ENCODE data around the gene CATSPER1.

Gene CATSPER1

DNA sequence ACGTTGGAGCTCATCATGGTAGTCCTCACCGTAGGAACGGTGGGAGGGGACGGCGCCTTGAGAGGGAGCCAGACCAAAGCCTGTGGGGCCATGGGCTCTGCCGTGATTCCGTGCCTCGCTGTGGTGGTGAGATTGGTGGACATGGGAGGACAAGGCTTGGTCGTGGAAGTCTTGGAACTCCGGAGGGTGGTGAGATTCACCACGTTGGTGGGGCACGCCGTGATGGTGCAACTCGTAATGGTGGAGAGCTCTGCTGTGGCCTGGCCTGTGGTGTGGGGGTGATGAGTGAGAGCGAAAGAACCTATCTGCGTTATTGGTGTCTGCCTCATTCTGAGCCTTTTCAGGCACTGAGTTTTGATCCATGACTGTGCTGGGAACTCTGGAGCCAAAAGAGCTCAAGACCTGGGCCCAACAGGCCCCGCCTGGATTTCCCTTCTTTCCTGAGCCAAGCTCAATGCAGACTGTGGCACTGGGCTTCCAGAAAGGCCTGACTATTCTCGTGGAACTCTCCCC is at the start of gene CATSPER1:
Gene CATSPER1, minus strand, starts transcription at position 463 of the 513 bp plus-strand sequence. Its CDS starts 100 bp downstream, at position 363.
- no peak for DNase-seq

DNA sequence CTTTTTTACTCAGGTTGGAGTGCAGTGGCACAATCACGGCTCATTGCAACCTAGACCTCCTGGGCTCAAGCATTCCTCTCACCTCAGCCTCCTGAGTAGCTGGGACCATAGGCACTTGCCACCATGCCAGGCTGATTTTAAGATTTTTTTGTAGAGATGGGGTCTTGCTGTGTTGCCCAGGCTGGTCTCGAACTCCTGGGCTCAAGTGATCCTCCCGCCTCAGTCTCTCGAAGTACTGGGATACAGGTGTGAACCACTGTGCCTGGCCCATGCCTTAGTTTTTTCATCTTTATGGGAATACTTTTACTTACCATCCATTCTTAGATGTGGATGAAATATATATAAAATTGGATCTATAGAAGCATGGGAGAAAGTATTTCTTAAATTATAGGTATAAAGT is 49.0 kb upstream of the CATSPER1 start:
- no peak for DNase-seq

DNA sequence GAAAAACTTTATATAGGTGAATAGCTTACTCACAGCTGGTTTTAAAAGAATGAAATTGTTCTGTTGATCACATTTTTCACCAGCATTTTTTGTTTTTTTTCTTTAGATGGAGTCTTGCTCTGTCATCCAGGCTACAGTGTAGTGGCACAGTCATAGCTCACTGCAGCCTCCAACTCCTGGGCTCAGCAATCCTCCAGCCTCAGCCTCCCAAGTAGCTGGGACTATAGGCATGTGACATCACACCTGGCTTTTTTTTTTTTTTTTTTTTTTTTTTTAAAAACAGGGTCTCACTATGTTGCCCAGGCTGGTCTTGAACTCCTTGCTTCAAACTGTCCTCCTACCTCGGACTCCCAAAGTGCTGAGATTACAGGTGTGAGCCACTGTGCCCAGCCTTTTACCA is 47.4 kb upstream of the CATSPER1 start:
- no peak for DNase-seq

DNA sequence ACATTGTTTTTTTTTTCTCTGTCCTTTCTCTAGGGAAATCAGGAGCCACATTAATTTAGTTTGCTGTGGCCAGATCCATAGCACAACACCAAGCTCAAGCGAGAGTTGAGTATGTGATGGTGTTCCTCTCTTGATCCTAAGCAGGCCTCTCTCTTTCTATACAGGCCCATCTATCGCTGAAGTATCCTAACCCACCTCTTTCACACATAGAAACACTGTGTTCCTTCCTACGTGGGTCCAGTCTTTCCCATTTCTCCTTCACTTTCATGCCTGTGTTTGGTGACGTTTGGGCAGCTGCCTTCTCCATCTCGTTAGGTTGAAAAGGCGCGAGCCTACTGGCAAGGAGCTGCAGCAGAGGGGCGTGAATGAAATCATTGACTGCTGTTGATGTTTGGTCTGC is 46.2 kb upstream of the CATSPER1 start:
- DNase-seq: no peak

DNA sequence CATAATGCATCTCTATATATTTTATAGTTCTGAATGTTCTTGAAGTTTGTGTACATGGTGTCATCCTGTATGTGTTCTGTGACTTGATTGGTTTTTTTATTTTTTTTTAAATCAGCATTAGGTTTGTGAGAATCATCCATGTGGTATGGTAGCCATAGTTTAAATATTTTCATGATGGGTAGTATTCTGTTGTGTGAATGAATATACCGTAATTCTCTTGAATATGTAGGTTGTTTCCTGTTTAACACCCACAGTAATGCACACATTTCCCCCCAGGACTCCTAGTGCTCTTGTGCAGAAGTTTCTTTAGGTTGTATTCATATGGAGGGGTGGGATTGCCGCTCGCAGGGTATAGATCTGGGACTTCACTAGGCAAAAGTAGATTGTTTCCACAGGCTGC is 45.8 kb upstream of the CATSPER1 start:
- DNase-seq: no peak

DNA sequence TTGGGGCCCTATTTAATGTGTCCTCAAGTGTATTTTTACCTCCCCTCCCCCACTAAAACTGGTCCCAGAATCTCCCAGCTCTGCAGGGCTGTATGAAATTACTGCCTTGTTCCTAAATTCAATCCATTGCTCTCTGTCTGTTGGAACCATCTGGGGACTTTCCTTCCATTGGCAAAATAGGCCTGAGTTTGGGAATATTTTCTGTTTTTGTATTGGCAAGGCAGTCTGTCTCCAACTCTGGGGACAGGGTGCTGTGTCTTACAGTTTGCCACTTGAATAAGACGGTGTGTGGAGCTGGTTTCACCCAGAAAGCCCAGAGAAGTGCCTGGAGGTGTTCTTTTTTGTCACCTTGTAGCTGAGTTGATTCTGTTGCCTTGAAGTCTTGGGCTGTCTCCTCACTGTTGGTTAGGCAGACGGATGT is 45.1 kb upstream of the CATSPER1 start:
- DNase-seq: no peak

DNA sequence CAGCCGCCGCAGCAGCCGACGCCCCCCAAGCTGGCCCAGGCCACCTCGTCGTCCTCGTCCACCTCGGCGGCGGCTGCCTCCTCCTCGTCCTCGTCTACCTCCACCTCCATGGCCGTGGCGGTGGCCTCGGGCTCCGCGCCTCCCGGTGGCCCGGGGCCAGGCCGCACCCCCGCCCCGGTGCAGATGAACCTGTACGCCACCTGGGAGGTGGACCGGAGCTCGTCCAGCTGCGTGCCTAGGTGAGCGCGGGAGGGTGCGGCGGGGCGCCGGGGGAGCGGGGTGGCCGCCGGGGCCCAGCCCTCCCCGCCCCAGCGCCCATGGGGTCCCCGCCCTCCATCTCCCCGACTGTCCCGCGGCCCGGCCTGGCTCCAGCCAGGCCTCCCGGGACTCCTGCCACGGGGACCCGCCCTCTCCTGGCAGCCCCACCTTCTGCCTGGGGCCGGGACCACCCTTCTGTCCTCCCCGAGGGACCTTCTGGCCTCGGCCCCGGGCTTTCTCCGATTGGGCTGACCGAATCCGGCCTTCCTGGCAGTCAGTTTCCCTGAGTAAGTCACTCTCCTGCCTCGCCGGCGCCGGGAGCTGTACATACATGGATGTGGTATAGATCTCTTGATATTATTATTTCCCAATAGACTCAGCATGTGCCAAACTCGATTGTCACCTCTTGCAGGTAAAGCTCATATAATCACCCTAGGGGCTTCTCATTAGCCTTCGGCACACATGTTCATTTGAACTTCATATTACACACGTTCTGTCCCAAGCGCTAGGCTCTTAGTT is 44.5 kb upstream of the CATSPER1 start:
- DNase-seq: no peak

DNA sequence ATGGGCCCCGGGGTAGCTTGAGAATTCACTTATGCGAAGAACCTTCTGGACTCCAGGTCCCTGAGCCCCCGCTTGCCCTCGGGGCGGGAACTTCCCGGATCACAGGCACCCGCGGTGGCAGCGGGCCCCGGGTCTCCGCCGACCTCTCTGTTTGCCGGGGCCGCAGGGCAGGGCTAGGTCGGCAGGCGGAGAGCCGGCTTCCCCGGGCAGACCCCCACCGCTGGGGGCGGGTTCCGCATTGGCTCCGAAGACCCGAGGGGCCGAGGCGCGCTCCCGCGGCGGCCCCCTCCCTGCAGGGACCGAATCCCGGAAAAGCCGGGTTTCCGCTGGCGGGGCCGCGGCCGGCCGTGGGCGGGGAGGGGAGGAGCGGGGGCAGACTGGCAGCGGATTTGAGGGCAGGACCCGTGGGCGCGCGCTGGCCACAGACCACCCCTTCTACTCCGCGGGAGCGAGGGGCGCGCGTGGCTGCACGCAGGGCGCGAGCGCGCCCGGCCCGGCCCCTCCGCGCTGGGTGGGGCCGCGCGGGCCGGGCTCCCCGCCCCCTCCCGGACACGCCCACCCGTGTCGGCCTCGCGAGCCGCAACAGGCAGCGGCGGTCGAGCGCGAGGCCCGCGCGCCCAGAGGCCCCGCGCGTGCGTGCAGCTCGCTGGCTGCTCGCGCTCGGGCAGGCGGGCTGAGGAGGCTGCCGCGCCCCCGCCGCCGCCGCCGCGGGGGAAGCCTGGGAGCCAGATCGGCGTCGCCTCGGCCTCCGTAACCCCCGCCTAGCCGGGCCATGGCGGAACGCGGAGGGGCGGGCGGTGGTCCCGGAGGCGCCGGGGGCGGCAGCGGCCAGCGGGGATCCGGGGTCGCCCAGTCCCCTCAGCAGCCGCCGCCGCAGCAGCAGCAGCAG is 43.7 kb upstream of the CATSPER1 start, which contains the start of gene PACS1:
Gene PACS1, plus strand, starts transcription at position 558 of the 889 bp plus-strand sequence. Its CDS starts 215 bp downstream, at position 773.
- peak; percentile 28 for DNase-seq

DNA sequence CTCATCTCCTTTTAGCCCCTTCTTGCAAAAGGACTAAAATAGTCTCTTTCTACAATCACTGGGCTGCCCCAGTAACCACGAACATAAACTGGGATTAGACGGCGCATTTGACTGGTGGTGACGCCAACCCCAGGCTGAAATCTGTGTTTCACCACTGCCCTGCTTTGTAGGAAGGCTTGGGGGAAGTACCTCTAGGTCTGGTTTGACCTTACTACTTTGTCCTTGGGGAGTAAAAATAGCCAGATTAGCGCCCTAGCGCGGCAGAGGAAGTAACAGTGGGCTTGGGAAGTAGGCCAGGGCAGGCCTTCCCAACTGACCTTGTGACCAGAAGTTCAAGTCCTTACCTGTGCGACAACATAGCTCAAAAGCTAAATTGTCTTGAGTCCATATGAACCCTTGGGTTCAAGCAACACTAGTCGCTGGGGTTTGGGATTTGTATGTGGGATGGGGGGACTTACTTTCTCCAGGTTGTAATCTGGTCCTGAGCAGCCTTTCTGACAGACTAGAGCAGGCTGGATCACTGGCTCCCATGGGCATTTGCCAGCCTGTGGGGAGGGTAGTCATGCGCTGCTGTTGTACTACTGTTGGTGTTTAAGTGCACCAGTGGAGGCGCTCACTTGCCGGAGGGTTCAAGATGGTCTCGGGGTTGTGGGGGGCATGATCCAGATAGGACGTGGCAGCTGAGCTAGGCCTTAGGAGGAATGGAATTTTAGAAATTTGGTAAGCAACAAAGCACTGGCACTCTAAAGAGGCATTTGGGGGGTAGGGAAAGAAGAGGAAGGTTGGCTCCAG is 42.8 kb upstream of the CATSPER1 start:
- no peak for DNase-seq

DNA sequence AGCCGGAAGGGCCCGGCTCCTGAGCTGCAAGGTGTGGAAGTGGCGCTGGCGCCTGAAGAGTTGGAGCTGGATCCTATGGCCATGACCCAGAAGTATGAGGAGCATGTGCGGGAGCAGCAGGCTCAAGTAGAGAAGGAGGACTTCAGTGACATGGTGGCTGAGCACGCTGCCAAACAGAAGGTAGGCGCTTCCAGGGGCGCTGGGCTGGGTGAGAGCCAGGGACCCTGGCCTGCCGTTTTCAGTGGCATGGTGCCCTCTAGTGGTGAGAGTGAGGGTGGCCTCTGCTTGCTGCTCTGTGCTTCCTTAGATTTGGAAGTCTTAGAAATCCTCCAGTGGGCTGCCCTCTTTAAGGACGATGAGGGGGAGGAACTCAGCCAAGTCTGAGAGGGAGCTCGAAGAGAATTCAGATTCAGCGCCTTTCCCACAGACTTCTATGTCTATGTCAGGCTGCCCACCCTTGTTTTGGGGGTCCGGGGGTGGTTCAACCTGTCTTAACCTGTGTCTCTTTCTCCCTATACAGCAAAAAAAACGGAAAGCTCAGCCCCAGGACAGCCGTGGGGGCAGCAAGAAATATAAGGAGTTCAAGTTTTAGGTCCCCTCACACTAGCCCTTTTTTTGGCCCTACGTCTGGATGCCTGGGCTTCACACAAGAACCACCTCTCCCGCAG is 42.0 kb upstream of the CATSPER1 start:
- DNase-seq: peak; percentile 67

DNA sequence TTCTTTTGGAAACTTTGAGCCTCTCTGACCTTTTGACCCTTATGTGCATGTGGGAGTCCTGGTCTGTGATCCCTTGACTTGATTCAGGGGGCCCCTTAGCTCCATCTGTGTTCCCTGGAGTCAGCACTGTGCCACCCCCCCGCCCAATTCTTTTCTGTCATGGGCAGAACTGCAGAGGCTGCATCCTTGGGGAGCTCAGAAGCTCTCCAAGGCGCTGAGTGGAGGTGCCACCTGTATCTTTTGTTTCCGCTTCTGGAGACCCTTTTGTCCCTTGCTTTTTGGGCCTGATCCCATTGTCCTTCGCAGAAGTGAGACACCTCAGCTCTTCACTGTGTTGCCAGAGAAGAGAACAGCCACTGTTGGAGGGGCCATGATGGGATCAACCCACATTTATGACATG is 41.4 kb upstream of the CATSPER1 start:
- no peak for DNase-seq

DNA sequence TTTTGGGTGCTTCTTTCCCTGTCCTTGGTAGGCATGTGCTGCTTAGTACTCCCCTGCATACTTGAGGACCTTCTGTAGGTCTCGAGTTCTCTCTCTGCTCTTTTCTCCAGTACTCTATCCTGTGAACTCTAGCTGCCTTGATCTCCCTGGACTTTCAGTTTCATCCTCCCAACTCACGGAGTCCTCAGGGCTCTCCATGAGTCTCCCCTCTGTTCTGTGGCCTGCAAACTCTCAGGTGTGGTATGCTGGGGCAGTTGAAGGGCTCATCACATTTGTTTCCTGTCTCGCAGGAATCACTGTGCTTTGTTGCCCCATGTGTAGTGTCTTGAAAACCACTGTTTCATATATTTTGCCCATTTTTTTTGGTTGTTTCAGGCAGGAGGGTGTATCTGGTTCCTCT is 40.5 kb upstream of the CATSPER1 start:
- no peak for DNase-seq

DNA sequence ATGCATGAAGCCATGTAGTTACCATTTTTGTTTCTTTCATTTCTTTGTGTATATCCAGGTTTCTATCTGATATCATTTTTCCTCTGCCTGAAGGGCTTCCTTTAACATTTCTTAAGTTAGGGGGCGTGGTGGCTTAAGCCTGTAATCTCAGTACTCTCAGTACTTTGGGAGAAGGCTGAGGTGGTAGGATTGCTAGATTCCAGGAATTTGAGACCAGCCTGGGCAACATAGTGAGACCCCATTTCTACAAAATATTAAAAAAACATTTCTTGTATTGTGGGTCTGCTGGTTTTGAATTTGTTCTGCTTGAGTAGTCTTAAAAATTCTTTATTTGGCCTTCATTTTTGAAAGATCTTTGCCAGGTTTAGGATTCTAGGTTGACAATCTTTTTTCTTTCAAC is 38.3 kb upstream of the CATSPER1 start:
- no peak for DNase-seq

DNA sequence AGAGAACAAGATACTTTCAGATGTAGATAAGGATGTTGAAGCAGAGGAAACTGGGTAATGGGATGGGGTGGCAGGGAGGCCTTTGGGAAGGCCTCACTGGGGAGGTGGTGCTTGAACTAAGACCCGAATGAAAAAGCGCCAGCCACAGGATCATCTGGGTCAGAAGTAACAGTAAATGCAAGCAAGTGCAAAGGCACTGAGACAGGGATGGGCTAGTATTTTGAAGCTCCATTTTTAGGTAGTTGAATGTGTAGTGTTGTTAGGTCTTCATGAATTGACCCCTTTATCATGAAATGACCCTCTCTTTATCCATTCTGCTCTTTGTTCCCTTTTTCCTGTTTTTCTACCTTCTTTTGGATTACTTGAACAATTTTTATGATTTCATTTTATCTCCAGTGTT is 37.6 kb upstream of the CATSPER1 start:
- no peak for DNase-seq

DNA sequence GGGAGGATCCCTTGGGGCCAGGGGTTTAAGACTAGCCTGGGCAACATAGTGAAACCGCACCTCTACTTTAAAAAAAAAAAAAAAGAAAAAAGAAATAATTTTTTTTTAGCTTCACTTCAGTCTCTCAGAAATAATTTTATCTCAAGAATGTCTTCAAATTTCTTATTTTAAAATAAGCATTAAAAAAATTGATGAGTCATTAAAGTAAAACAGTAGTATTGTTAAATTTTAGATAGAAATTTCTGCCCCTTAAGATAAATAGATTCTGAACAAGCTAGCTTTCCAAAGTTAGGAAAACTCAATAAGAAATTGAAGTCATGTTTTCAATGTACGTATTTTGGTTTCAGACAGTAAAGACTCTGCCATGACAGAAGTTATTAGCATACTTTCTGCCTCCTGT is 36.1 kb upstream of the CATSPER1 start:
- no peak for DNase-seq

DNA sequence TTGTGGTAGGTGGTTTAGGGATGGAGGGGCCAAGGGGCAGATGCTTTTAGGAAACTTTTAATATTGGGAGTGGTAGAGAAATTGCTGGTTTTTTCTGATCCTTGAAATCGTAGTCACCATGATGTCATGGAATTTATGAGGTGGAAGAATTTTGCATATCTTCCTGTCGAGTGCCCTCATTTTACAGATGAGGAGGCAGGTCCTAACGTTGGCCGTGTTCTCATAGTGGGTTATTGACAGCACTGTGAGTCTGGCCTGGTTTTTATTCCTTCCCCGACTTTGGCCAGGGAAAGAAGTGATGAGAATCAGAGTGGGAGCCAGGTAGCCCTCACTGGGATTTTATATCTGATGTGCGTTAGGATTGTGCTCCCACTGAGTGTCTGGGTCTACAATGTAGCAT is 35.0 kb upstream of the CATSPER1 start:
- no peak for DNase-seq

DNA sequence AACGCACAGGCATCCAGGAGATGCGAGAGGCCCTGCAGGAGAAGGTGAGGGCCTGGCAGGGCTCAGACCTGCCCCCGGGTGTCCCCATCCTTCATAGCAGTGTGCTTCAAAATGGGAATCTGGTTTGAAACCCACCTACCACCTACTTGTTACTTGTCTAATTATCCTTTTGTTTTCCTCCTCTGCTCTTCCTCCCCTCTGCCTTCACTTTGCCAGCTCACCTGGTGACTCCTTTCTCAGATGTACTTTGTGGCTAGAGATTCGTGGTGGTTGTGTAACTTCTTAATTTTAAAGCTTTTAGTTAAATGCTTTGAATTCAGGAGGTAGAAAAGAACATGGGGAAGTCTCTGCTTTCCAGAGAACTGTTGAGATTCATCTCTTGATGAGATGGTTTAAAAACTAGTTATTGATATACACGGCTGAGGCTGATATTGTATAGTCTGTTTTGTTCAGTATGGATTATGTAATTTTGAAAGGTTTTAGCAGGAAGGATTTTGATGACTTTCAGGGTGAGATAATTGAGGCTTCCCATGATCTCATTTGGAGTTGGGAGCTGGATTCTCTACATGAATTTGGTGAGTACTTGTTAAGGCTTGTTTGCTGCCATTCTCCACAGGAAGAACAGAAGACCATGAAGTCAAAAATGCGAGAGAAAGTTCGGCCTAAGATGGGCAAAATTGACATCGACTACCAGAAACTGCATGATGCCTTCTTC is 33.8 kb upstream of the CATSPER1 start:
- DNase-seq: no peak

DNA sequence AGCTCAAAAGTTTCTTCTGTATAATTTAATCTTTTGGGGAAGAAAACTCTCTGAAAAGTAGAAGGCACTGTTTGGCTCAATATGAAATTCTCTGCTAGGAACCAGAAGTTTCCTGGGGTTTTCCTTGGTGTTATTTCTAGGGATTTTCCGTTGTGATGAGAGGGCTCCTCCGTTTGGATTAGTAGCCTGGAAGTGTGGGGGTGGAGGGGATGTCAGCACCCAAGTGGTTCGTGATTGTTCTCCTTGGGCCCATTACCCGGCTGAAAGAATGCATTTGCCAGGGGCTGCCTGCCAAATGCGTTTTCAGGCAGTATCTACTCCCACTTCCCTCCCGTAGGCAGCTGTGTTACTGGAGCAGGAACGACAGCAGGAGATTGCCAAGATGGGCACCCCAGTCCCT is 30.2 kb upstream of the CATSPER1 start:
- DNase-seq: no peak

DNA sequence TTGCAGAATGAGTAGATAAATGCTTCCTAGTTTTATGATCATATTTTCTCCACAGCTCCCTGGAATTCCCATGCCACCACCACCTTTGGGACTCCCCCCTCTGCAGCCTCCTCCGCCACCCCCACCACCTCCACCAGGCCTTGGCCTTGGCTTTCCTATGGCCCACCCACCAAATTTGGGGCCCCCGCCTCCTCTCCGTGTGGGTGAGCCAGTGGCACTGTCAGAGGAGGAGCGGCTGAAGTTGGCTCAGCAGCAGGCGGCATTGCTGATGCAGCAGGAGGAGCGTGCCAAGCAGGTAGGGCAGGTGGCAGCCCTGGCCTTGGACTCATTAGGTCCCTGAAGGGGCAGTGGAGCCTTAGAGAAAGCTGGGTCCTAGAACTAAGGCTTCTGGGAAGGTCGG is 28.7 kb upstream of the CATSPER1 start:
- DNase-seq: no peak

DNA sequence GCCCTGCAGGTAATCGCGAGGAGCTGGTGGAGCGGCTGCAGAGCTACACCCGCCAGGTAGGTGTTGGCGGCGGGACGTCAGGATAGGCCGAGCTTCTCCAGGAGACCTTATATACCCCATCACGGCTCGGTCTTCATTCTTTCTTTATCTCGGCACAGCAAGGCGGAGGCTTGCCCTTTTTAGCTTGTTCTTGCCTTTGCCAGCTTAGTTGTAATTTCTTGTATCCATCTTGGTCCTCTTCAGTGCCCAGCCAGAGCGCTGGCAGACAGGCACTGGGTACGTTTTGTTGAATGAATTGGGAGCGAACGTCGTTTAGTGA is 26.3 kb upstream of the CATSPER1 start:
- no peak for DNase-seq

DNA sequence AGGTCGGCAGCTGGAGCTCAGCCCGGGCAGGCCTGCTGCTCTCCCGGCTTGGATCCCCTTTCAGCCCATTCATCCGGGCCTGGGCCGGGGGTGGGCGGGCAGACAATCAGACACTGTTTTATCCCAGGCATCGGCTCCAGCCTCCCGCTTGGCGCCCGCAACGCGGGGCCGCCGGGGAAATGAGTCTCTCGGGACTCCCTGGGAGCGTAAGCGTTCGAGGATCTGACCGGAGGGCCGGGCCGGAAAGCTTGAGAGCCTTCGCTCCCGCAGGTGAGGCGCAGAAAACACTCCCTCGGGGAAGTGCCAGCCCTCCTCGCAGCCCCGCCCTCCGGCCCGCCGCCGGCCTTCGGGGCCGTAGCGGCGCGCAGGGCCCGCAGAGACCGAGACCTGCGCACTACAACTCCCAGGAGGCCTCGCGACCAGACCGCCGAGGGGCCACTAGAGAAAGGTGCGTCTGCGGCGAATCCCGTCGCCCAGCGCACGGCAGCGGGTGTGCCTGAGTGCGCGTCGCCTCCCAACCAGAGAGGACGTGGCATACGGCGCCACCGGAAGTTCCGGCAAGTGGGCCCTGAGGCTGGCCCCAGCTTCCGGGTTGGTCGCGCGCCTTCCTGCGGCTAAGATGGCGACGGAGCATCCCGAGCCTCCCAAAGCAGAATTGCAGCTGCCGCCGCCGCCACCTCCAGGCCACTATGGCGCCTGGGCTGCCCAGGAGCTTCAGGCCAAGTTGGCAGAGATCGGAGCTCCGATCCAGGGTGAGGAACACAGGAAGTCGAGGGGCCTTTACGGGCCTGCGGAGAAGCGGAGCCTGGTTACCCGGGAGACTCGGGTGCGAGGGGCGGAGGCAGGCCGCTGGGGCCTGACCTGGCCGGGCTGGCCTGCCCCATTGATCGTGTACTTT is 25.7 kb upstream of the CATSPER1 start, which contains the start of gene SF3B2:
Gene SF3B2, plus strand, starts transcription at position 599 of the 898 bp plus-strand sequence. Its CDS starts 21 bp downstream, at position 620.
- DNase-seq: peak; percentile 98
